ENCODE results near the gene UNC5A.

The UNC5A gene

DNA sequence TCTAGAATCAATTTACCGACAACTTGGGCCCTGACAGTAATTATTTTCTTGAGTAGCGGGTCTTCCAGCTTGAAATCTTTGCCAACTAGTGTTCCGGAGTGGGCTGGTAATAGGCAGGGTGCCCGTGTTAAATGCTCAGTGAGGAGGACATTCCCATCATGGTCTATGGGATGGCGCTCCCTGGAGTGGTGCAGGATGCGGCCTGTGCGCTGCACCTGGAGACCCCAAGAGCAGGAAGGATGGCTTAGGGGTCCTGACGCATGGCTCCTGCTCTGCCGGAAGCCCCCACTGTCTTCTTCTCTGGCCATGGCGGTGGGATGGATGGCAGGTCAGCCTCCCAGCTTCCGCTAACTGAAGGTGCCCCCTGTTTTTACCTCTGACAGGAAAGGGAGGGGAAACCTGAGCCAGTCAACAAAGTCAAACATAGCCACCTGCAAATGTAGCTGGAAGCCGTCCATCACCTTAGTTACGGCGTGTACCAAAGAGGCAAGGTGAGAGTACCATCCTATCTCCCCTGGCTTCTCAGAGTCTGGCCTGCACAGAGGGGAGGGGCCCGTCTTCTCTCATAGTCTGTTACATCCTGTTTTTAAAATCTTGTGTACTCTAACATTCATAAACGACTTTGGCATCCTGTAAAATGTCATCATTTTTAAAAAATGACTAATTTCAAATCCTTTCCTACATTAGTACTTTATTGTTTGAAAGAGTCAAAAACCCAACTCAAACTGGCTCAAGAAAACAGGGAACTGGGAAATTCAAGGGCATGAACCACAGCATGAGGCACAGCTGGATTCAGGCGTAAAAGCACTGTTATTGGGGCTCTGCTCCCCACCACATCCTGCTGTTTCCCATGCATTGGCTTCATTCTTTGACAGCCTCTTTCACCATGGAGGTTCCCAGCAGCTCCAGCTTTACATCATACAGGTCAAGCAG, 28.5 kb upstream of the UNC5A start:
- TF ChIP-seq, protein P1, sequence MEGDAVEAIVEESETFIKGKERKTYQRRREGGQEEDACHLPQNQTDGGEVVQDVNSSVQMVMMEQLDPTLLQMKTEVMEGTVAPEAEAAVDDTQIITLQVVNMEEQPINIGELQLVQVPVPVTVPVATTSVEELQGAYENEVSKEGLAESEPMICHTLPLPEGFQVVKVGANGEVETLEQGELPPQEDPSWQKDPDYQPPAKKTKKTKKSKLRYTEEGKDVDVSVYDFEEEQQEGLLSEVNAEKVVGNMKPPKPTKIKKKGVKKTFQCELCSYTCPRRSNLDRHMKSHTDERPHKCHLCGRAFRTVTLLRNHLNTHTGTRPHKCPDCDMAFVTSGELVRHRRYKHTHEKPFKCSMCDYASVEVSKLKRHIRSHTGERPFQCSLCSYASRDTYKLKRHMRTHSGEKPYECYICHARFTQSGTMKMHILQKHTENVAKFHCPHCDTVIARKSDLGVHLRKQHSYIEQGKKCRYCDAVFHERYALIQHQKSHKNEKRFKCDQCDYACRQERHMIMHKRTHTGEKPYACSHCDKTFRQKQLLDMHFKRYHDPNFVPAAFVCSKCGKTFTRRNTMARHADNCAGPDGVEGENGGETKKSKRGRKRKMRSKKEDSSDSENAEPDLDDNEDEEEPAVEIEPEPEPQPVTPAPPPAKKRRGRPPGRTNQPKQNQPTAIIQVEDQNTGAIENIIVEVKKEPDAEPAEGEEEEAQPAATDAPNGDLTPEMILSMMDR (IDR thresholded peaks at IDR 0.05; ENCODE audit: low read depth, low read length, missing control alignments), result no peak
- DNase-seq (ENCODE audit: low read depth), result no peak
- H3K4me3 ChIP-seq (ENCODE audit: low read depth, low read length), result no peak overlapping the region

DNA sequence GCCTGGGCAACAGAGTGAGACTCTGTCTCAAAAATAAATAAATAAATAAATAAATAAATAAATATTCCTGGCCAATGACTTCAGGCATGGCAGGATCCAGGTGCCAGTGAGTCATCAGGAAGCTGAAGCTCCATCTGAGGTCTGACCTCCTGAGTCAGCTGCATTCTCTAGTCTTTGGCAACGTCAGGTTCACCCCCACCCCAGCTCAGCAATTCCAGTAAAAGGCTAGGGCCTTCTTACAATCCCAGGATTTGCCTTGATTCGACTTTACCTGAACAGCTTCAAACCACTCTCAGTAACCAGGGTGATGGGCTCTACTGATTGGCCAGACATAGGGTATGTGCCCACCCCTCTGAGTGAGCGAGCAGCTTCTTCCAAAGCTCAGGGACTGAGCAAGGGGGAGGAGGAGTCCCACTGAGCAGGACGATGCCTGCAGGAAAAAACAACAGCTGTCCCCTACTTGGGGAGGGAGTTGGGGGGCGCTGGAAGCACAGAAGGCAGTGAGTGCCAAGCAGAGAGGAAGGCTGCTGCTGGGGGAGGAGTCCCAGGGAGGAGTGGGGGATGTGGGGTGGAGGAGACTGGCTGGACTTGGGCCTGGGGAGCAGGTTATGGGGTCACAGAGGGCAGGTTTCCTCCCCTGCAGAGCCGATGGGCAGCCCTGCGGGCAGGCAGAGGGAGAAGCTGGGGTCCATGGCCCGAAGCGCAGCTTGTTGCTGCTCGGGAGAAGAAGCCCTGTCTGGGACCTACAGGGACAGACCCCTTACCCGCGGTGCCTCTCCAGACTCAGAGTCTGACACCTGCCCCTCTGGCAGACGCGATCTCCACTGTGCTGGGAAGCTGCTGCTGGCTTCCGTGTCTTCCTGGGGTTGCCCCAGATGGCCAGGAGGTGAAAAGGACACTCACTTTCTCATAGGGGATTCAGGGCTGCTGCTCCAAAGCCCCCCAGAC, 25.9 kb upstream of the UNC5A start:
- H3K4me3 ChIP-seq (ENCODE audit: low read depth, low read length), result no peak overlapping the region
- DNase-seq (ENCODE audit: low read depth), result no peak
- TF ChIP-seq, protein P1 (IDR thresholded peaks at IDR 0.05; ENCODE audit: low read depth, low read length, missing control alignments), result no peak

DNA sequence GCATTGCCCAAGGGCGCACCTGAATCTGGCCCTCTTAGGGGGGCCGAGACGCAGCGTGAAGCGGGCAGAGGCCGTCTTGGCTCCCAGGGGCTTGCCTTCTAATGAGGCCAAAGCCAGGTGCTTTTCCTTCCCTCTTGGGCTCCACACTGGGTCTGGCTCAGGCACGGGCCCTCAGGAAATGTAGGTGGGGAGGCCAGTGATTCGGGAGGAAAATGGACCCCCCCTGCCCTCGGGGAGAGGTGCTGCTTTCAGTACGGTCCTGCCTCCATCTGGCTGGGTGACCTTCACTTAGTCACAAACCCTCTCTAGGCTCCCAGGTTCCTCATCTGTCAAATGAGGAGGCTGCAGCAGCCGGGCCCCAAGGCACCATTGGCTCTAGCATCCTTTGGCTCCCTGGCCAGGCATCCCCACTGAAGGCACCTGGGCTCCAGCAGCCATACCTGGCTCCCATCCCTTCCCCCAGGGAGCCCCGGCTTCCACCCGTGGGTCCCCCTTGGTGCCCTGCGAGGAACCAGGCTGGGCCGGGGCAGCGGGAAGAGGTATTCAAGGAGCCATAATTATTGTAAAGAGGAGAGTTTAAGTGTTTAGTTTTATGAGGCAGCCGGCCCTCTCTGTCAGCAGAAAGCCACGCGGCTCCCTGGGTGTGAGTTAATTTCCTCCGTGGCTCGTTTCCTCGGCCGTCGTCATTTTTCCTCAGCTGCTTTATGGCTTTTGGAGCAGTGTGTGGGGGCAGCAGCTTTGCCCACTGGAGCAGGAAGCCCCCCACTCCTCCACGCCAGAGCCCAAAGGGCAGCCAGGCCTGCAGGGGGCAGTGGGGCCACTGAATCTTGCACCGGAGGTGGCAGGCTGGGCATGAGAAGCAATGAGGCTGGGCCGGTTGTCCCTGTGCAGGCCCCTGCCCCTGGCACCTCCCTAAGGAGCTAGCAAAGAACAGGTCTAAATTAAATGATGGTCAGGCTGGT, 24.9 kb upstream of the UNC5A start:
- H3K4me3 ChIP-seq (ENCODE audit: low read depth, low read length), result no peak overlapping the region
- no peak for DNase-seq (ENCODE audit: low read depth)
- TF ChIP-seq, protein P1 (IDR thresholded peaks at IDR 0.05; ENCODE audit: low read depth, low read length, missing control alignments), result no peak

DNA sequence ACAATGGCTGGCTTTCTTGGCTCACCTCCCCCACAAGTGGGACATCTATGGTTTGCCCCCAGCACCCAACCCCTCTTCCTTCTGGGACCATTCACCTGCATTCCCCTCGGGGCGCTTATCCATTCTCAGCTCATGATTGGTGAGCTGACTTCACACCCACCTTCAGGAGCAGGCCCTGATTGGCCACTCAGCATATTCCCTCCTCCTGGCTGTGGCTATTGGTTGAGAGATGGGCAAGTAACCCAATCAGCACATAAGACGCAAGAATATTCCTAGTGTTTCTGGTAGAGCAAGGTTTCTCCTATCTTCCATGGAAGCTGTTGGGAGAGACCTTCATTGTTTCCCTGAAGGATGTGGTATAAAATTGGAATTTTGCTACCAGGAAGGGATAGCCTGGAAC, 22.7 kb upstream of the UNC5A start:
- TF ChIP-seq, protein P1 (IDR thresholded peaks at IDR 0.05; ENCODE audit: low read depth, low read length, missing control alignments), result no peak
- no peak overlapping the region for H3K4me3 ChIP-seq (ENCODE audit: low read depth, low read length)
- DNase-seq (ENCODE audit: low read depth), result no peak

DNA sequence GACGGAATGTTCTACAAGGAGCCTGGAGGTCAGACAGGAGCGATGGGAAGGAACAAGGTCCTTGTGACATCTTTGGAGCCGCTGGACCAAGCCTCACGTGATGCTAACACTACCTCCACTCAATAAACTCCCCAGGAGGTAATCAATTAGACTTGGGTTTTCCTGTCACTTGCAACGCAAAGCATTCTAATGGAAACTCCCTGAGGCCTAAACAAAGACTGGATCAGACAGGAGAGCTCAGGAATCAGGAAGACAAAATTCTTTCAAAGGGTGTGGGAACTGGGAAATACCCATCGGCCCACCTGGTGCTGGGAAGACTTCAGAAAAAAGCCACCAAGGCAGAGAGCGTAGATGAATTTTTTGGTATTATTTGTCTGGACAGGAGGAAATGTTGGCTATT, 22.3 kb upstream of the UNC5A start:
- no peak for DNase-seq (ENCODE audit: low read depth)
- TF ChIP-seq, protein P1 (IDR thresholded peaks at IDR 0.05; ENCODE audit: low read depth, low read length, missing control alignments), result no peak
- H3K4me3 ChIP-seq (ENCODE audit: low read depth, low read length), result no peak overlapping the region
